ENCODE results near the gene GJB6. TPM values are rescaled to one million over a fixed set of nuclear protein-coding genes. Genes with fewer than 3 reads are reported as not detected.

Gene GJB6
- total and polyA plus RNA-seq, 2 donors (not counting 3 experiments of a cell fraction or from before 2014, with no cell fraction given): not detected

GRCh38 chr13:20175907-20176652 lies 56.0 kb downstream of the GJB6 start:
- Histone ChIP-seq H3K4me3 (replicated peaks in 1 of 3; ENCODE audit: insufficient read depth in 1 of 3, low read depth in 1 of 3, low read length in 3 of 3) (no peak overlapping the region), H3K36me3 (ENCODE audit: control insufficient read depth in 2 of 2, extremely low read depth in 1 of 2, insufficient read depth in 2 of 2, low read length in 2 of 2) (no peaks in the 10 kb centered on the region), H3K9me3 (replicated peaks; ENCODE audit: control insufficient read depth, insufficient read depth, low read length) (no peaks in the 10 kb centered on the region), H3K9me1 (replicated peaks; ENCODE audit: control insufficient read depth, extremely low read depth, insufficient read depth, low read length) (no peaks in the 10 kb centered on the region), H3K4me2 (ENCODE audit: insufficient read depth, low read length) (no peak overlapping the region), H3K4me1 (ENCODE audit: control insufficient read depth, extremely low read depth, insufficient read depth, low read length) (peaks cover 2% of the 10 kb centered on the region), H4K20me1 (replicated peaks; ENCODE audit: control insufficient read depth, extremely low read depth, insufficient read depth, low read length) (no peaks in the 10 kb centered on the region), H3K27me3 (ENCODE audit: control insufficient read depth in 2 of 2, insufficient read depth in 2 of 2, low read length in 2 of 2) (peaks cover 22 to 56% of the 10 kb centered on the region in 2 experiments), H3K9ac (replicated peaks; ENCODE audit: extremely low read depth, insufficient read depth, low read length) (no peak overlapping the region), H3K27ac (ENCODE audit: insufficient read depth, low read depth, low read length) (no peak overlapping the region), H3K79me2 (ENCODE audit: control insufficient read depth, insufficient read depth, low read length) (no peaks in the 10 kb centered on the region), H2AFZ (ENCODE audit: low read depth, low read length) (no peak overlapping the region)
- DNase-seq (ENCODE audit: low read depth, low spot score): no peak
- CTCF ChIA-PET: interaction anchor here (1.3 kb wide), 1 partner anchor 21 kb away, joined by 8 read pairs; no protein-coding TSS in a partner anchor
- intact Hi-C loops (cut with micrococcal nuclease): no loop called here
- TF ChIP-seq POLR2A (IDR thresholded peaks at IDR 0.05; ENCODE audit: low read depth, low read length): no peak
- TF ChIP-seq EZH2 (IDR thresholded peaks at IDR 0.05; ENCODE audit: borderline replicate concordance, low read depth, low read length, severe bottlenecking): no peak
- no peak for TF ChIP-seq GATA2 (IDR thresholded peaks at IDR 0.05; ENCODE audit: insufficient read depth, insufficient read length, low read depth, low read length)
- TF ChIP-seq JUN (IDR thresholded peaks at IDR 0.05; ENCODE audit: borderline replicate concordance, insufficient read depth, insufficient read length, low read depth): no peak
- no peak for TF ChIP-seq FOS (IDR thresholded peaks at IDR 0.05; ENCODE audit: borderline replicate concordance, insufficient read depth, low read length)
- no peak for TF ChIP-seq MYC (IDR thresholded peaks at IDR 0.05; ENCODE audit: low read depth, low read length)
- no peak for TF ChIP-seq MAX (IDR thresholded peaks at IDR 0.05; ENCODE audit: insufficient read depth, insufficient read length)
- no peak for TF ChIP-seq CTCF (IDR thresholded peaks at IDR 0.05; ENCODE audit: extremely low read depth in 1 of 2, insufficient read depth in 1 of 2, low read depth in 1 of 2, low read length in 2 of 2)
- TF ChIP-seq POLR2AphosphoS5 (IDR thresholded peaks at IDR 0.05; ENCODE audit: insufficient read depth, low read depth, low read length): no peak
- dilution Hi-C loops (cut with MboI; ENCODE audit: extremely low pct_ligation_motif_present, low sequenced_read_pairs): no loop called here
- BruUV-seq (replicated peaks): no TSS peak
- FAIRE-seq: no peak
- POLR2A ChIA-PET: no interaction called here
